ENCODE data around the gene NRXN2. TPM values are rescaled to one million over a fixed set of nuclear protein-coding genes. Genes with fewer than 3 reads are reported as not detected.

Gene NRXN2
- total RNA-seq, 1 donor from 2014 or later: 16.3 TPM

DNA sequence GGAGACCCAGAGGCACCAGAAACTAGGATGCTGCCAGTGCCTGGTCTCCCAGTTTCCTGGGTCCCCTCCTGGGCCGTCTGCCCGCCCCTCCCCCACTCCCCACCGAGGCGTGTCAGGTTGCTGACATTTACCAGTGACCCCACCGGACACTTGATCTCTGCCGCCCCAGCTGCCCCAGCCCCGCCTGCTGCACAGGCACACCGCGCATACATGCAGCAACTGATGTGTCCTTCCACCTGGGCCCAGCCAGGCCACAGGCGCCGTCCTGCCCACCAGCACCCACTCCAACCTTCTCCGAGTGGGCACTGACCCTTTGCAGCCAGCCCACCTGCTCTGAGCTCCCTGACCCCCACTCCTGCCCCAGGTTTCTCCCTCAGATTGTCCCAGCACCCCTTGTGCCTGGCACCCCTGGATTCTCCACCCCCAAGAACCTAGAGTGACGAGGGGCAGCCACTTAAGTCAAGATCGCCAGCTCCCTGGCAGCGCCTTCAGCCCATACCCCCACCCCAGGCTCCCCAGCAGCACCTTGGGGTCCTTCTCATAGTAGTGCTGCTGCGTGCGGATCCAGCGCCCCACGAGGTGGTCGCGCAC lies 36.2 kb upstream of the NRXN2 start:
- peak; percentile 37 for DNase-seq (ENCODE audit: low read depth)

DNA sequence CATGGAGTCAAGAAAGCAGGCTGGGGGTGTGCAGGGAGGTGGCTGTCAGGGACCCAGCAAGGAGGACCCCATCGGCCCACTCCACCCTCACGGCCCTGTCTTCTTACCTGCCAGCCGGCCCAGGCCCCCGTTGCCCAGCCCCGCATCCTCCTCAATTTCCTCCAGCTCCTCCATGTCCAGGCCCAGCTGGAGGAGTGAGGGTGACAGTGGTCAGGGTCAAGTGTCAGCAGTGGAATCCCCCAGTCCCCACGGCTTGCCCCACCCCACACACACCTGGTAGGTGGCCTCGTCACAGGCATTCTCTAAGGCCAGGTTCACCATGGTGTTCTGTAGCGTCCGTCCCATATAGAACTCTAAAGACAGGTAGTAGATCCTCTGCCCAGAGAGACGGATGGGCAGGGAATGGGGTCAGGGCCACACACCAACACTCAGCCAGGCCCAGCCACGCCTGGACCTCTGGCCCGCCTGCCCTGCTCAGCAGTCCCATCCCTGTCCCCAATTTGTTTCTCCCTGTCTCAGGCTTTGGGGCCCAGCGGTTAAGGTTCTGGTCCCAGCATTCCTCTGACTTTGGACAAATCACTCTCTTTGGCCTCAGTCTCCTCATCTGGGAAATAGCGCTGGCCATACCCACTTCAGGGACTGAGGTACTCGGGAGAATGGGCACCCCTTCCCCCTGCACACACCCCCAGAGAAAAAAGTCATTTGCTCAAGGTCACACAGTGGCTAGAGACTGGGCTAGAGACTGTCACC lies 35.5 kb upstream of the NRXN2 start:
- no peak for DNase-seq (ENCODE audit: low read depth)

DNA sequence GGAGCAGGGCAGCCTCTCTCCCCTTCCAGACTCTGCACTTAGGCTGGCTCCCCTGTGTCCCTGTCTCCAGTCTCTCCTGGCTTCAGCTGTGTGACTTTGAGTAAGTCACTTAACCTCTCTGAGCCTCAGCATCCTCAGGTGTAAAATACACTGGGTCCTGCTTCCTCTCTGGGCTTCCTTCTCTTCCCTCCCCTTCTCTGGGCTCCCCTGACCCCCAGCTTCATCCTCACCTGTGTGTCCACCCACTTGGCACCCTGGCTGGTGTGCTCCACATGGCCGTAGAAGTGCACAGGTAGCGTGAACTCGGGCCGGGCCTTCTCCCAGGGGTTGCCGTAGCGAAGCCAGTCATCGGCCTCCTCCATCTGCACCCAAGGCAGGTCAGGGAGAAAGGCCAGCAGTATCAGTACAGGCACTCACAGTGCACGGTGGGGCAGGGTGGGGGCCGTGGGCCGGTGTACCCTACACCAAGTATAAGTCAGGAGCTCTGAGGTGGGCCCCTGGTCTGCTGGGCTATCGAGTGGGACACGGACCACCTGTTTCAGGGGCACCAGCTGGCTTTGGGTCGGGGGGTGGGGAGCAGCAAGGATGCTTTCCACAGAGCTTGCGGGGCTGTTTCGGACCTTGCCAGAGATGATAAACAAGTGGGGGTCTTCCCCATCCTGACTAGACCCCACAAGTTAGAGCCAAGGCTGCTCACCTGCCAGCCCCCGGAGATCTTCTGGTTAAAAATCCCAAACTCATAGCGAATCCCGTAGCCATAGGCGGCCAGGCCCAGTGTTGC lies 34.7 kb upstream of the NRXN2 start:
- no peak for DNase-seq (ENCODE audit: low read depth)

DNA sequence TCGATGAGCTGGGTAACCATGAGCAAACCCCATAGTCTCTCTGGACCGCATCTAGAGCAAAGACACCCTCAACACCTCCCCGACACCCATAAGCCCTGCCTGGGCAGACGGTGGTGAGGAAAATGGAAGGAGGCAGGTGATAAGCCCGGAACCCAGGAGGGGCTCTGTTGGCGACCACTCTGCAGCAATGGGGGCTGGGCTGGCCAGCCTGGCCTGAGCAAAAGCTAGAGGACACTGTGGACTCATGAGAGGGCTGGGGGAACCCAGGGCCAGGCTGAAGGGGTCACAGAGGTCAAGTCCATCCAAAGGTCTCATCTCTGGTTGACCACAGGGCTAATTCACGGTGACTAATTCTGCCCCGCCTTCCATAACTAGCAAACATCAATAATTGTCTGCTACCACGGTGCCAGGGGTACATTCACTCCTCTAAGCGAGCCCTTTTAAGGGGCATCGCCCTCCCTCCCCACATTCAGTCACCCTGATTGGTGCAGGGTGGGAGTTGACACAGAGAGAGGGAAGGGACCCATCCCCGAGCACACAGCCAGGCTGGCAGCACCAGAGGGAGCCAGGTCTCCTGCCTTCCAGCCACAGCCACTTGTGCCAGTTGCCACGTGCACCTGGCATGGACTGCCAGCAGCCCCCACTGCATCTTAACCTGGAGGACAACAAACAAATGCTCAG lies 32.8 kb upstream of the NRXN2 start:
- peak; percentile 46 for DNase-seq (ENCODE audit: low read depth)

DNA sequence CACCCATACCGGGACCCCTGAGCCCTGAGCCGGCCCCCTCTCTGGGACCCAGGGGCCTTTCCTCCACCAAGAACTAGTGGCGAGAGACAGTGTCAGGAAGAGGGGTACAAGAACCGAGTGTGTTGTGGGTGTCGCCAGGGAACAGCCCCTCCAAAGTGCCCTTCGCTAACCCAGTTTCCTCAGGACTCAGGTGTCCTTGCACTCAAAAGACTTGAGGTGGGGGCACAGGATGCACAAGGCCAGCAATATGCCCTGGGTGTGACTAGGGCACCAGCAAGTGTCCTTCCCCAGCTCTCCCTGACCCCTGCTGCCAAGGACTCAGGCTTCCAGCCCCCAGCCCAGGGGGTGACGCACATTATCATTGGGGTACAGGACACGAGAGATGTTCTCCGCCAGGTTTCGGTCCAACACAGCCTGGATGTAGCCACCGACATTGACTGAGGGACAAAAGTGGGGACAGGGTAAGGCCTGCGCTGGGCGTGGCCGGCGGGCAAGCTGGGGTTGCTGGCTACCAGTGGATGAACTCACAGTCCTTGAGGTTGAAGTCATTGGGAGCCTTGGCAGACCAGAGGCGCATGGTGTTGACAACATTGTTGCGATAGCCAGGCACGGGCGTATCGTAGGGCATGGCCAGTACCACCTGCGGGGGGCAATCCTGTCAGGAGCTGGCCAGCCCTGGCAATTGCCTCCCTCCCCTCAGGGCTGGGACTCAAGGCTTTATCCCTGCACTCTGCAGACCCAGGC lies 32.1 kb upstream of the NRXN2 start:
- DNase-seq (ENCODE audit: low read depth): no peak

DNA sequence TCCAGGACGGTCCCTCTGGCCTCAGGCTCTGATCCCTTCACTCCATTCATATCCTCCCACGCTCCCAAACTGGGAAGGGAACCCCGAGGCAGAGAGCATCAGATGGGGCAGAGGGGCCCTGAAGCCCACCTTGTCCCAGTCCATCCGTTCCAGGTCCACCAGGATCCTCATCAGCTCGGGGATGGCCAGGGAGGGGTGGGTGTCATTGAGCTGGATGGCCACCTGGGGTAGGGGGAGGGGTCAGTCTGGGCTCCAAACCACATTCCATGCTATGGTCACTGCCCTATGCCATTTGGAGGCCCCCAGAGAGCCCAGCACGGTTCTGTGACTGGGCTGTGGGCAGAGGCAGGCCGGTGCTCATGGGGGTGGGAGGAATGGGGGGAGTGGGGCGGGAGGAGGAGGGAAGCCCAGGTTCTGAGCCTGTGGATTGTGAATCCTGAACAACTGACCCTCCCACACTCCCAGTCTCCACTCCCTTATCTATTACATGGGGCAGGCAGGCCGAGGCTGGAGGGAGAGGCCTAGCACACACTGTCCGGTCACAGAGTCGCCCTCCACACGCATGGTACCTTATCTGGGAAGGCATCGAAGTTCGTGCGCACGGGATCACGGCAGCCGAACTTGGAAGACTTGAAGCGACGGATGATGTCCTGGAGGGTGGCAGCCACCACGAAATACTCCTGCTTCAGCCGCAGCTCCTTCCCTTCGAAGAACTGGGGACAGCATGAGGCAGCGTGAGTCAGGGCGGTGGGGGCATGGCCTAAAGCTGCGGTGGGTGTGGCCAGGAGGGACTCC lies 31.3 kb upstream of the NRXN2 start:
- no peak for DNase-seq (ENCODE audit: low read depth)

DNA sequence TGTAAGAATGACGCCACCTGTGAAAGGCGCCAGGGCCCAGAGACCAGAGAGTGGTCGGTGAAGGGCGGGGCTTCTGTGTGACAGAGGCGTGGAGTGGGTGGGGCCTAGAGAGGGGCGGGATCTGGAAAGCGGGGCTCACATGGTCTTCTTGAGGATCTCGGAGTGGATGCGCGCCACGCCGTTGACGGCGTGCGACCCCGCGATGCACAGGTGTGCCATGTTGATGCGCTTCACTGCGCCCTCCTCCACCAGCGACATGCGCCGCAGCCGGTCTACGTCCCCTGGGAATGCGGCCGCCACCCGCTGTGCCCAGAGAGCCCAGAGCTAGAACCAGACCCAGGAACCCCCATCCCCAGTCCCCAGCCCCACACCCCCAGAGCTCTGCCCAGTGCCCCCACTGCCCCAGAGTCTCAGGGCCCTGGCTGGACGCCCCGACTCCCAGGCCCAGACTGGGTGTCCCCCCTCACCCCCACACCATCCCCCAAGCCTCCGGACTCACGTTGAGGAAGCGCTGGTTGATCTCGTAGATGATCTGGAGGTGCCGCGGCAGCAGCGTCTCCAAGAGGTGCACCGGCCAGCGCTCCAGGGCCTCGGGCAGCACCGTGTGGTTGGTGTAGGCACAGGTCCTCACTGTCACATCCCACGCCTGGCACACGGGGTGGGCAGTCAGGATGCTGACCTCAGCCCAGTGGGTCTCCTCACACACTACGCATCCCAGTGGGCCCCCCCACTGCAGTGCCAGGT lies 30.6 kb upstream of the NRXN2 start:
- no peak for DNase-seq (ENCODE audit: low read depth)

DNA sequence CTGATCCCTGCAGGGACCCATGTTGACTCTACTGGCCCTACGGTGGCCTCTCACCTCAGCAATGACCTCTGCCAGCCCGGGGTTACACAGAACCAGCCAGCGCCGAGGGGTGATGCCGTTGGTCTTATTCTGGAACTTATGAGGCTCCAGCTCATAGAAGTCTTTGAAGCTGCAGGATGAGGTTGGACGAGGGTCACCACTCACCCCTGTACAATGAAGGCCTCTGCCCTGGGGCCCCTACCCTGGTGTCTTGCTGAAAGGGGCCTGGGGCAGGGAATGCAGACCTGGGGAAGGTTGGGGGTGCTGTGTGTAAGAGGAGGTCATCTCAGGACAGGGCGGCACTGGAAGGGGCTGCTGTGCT lies 30.0 kb upstream of the NRXN2 start:
- no peak for DNase-seq (ENCODE audit: low read depth)

DNA sequence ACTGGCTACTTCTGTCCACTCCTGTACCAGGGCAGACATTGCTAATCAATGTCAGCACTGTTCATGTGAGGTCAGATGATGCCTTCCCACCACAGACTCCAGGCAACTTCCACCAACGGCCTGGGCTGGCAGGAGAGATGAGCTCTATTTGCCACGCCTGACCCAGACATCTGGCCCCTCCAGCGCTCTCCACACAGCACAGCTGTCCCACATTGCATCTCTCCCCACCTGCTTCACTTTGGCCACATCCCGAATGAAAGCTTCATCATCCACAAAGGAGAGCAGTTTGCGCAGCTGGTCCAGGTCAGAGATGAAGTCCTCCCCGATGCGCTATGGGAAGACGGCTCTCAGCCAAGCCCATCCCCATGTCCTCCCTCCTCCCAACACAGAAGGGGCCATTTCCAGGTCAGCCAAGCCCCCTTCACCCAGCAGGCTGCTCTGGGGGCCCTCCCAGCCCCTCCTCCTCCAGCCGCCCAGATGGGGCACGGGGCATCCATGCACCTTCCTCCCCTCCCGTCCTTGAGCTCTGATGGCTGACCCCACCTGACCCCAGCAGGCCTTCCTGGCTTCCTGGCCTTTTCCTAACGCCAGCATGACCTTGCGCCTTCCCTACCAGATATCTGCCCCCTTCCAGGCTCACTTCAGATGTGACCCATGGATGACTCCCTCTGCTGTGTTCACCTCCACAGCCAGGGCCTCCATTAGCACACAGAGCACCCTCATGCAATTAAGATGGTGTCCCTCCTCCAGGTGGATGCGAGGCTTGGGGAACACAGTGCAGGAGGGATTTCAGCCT lies 29.4 kb upstream of the NRXN2 start:
- DNase-seq (ENCODE audit: low read depth): peak; percentile 24

DNA sequence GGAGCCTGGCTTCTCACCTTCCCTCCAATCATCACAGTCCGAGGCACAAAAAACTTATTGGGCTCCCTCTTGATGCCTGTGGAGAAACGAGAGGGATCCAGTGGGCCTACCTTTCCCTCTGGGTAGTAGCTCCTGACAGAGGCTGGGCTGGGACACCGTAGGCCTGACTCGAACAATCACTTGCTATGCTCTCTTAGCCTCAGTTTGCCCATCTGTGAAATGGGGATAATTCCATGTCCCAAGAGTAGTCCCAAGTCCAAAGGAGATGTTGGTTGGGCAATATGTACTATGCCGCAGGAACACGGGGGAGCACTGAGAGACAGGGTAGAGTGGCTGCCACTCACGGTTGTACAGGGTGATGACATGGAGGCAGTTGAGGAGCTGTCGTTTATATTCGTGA lies 28.6 kb upstream of the NRXN2 start:
- no peak for DNase-seq (ENCODE audit: low read depth)

DNA sequence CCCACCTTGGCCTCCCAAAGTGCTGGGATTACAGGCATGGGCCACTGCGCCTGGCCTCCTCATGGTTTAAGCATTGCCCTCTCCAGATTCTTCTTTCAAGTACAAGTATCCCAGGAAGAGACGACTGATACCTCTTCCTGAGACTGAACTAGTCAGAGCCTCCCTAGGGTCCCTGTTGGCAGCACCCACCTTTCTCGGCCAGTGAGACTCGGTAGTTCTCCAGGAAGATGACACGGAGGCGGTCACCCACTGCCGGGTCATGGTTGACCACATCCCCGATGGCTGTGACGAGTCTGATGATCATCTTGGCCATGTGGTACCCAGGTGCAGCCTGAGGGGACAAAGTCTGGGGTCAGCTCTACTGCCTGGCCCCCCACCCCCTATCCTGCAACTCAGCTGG lies 28.1 kb upstream of the NRXN2 start:
- DNase-seq (ENCODE audit: low read depth): no peak

DNA sequence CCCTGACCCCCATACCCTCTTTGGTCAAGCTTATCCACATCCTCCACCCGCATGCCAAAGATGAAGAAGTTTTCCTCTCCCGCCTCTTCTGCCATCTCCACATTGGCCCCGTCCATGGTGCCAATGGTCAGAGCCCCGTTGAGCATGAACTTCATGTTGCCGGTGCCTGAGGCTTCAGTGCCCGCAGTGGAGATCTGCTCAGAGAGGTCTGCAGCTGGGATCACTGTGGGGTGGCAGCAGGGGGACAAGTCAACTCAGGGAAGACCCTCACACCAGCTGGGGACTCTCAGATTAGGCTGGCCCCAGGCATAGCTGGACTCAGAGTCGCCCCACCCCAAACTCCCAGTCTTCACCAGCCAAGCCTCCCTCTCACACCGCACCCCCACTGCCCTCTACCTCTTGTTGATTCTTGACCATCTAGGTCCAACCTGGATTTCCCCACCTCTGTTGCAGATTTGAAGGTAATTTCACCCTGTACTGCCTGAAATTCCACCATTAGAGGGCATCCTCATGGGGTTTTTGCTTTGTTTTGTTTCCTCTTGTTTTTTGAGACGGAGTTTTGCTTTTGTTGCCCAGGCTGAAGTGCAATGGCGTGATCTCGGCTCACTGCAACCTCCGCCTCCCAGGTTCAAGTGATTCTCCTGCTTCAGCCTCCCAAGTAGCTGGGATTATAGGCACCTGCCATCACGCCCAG lies 27.5 kb upstream of the NRXN2 start:
- no peak for DNase-seq (ENCODE audit: low read depth)

DNA sequence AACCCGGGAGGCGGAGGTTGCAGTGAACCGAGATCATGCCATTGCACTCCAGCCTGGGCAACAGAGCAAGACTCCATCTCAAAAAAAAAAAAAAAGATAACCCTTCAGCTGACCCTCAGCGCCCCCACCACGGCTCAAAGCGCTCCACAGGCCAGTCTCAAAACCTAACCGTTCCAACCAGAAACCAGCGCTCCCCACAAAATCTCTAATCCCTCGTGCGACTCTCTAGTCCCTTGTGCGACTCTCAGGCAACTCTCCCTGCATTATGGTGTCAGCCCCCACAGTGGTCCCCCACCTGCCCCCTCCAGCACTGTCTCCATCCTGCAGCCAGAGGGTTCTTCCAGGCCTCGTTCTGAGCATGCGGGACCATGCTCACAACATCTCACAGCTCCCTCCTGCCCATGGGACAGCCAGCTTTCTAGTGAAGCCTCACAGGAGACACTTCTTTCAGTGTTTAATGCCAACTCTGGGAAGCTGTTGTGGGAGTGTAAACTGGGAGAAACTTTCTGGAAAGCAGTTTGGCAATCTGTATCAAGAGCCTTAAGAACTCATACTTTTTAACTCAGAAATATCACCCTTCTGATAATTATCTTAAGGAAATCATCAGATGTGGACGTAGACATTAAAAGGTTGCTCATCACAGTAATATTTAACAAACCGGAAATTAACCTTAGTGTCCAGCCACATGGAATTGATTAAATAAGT lies 25.1 kb upstream of the NRXN2 start:
- no peak for DNase-seq (ENCODE audit: low read depth)

DNA sequence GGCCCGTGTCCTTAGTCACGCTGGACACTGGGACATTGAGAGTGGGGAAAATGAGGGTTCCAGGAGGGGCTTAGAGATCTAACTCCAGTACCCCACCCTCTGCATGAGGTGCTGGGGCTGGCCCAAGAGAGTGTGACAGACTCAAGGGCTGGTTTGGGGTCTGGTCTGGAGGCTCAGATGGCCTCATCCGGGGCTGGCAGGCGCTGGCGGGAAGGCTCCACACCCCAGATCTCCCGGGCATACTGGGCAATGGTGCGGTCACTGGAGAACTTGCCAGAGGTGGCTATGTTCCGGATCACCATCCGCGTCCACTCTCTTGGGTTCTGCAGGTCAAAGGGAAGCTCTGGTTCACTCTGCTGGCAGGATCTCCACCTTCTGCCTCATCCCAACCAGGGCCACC lies 23.5 kb upstream of the NRXN2 start:
- DNase-seq (ENCODE audit: low read depth): no peak

DNA sequence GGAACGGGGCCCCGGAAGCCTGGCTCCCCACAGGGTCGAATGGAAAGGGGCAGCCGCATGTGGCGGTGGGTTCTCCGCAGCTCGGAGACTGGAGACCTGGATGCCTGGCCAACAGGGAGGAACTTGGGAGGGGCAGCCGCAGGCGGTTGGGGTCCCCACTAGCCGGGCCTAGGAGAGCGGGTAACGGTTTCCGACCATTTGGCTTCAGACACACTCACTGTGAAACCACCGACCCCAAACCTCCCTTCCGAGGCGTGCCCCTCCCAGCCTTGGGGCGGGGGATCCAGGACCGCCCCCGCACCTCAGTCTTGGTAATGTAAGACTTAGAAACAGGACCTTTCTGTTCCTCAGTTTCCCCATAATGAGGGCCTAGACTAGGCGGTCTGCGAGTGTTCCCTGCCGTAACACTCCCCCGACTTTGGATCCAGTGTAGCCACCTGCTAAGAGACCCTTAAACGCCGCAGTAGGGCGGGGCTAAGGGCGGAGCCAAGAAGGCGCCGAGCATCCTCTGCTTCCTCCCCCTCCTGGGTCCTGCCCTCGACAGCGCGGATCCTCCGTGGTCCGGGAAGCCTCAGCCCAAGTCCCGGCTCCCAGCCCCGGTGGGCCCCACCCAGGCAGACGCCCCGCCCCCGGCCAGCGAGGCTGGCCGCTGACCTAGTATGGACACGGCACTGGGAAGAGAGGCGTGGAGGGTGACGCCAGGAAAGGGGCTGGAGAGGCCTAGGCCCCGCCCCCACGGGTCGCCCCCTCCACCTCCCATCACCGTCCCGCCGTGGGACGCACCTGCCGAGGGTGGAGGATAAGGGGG lies 22.7 kb upstream of the NRXN2 start:
- DNase-seq (ENCODE audit: low read depth): peak; percentile 56

DNA sequence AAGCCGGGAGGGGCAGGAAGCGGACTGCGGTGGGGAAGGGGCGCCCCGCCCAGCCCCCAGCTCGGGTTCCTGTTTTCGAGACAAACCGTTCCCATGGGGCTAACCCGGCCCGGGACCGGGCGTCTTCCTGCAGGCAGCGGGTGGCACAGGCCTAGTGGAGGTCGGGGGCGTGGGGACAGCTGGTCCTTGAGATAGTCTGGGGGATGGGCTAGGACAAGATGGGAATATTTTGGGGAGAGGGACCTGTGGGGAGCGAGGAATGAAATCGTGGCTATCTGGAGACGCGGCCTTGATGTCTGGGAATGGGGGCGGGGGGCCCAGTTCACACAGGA lies 22.2 kb upstream of the NRXN2 start:
- peak; percentile 24 for DNase-seq (ENCODE audit: low read depth)

Measured in myocyte (in vitro differentiated cells).